Neutrophil (primary cell): ENCODE measurements around the gene PAK4.

Experiments
- H3K27ac ChIP-seq: fragments of 200-600 bp; sonication (generic); 2 replicates; pipeline ENCODE4 v1.5.1; 2016; ENCODE audit warnings: mild to moderate bottlenecking, moderate library complexity
- H3K27me3 ChIP-seq: fragments of 200-600 bp; sonication (generic); 2 replicates; pipeline ENCODE4 v1.6.0; 2016; ENCODE audit warnings: mild to moderate bottlenecking
- H3K36me3 ChIP-seq: fragments of 200-600 bp; sonication (generic); 2 replicates; pipeline ENCODE4 v1.5.1; 2017
- H3K4me1 ChIP-seq, 2 experiments: fragments of 200-600 bp in 1 of 2; sonication (generic) in 1 of 2; 1 replicate in 1 of 2; 2 replicates in 1 of 2; pipeline versions ENCODE4 v1.5.1 to v1.6.1; 2013 to 2016; ENCODE audit warnings: low read depth in 1 of 2, low read length in 1 of 2, mild to moderate bottlenecking in 1 of 2, moderate library complexity in 1 of 2; ENCODE audit not compliant: control insufficient read depth in 1 of 2, insufficient read depth in 1 of 2
- H3K4me3 ChIP-seq, 2 experiments: fragments of 200-600 bp in 1 of 2; sonication (generic) in 1 of 2; 1 replicate in 1 of 2; 2 replicates in 1 of 2; pipeline ENCODE4 v1.5.1; 2013 to 2016; ENCODE audit warnings: low read depth in 1 of 2, low read length in 1 of 2, mild to moderate bottlenecking in 1 of 2, moderate library complexity in 1 of 2
- H3K9me3 ChIP-seq: fragments of 200-600 bp; sonication (generic); 2 replicates; pipeline ENCODE4 v1.5.1; 2016
- TF ChIP-seq, protein P1 (sequence below): fragments of 200-600 bp; sonication (generic); IDR thresholded peaks from 2 replicates; pipeline ENCODE4 v1.5.1; 2016; ENCODE audit warnings: antibody characterized with exemption

Gene PAK4

GRCh38 chr19:39104186-39104596 is 21.4 kb upstream of the PAK4 start:
- H3K36me3 ChIP-seq, result no peaks in the 10 kb centered on the region
- no peaks in the 10 kb centered on the region for H3K4me1 ChIP-seq
- no peak overlapping the region for H3K27ac ChIP-seq
- H3K4me3 ChIP-seq, result no peak overlapping the region
- TF ChIP-seq, protein P1, sequence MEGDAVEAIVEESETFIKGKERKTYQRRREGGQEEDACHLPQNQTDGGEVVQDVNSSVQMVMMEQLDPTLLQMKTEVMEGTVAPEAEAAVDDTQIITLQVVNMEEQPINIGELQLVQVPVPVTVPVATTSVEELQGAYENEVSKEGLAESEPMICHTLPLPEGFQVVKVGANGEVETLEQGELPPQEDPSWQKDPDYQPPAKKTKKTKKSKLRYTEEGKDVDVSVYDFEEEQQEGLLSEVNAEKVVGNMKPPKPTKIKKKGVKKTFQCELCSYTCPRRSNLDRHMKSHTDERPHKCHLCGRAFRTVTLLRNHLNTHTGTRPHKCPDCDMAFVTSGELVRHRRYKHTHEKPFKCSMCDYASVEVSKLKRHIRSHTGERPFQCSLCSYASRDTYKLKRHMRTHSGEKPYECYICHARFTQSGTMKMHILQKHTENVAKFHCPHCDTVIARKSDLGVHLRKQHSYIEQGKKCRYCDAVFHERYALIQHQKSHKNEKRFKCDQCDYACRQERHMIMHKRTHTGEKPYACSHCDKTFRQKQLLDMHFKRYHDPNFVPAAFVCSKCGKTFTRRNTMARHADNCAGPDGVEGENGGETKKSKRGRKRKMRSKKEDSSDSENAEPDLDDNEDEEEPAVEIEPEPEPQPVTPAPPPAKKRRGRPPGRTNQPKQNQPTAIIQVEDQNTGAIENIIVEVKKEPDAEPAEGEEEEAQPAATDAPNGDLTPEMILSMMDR, result no peak
- H3K9me3 ChIP-seq, result no peaks in the 10 kb centered on the region
- H3K27me3 ChIP-seq, result peaks cover 37% of the 10 kb centered on the region

GRCh38 chr19:39106194-39106593 is 19.4 kb upstream of the PAK4 start:
- Histone ChIP-seq H3K4me3 (no peak overlapping the region), H3K36me3 (no peaks in the 10 kb centered on the region), H3K27me3 (peaks cover 28% of the 10 kb centered on the region), H3K27ac (no peak overlapping the region), H3K4me1 (no peaks in the 10 kb centered on the region), H3K9me3 (no peaks in the 10 kb centered on the region)
- TF ChIP-seq, protein P1, result no peak

- peaks cover 31% of the 10 kb centered on the region for H3K27me3 ChIP-seq
- no peaks in the 10 kb centered on the region for H3K36me3 ChIP-seq
- no peak overlapping the region for H3K4me3 ChIP-seq
- H3K27ac ChIP-seq, result no peak overlapping the region
- no peaks in the 10 kb centered on the region for H3K9me3 ChIP-seq
- H3K4me1 ChIP-seq, result no peaks in the 10 kb centered on the region
- TF ChIP-seq, protein P1, result no peak
Observed at GRCh38 chr19:39109641-39110040, 15.9 kb upstream of the PAK4 start.

GRCh38 chr19:39110263-39110967 is 15.2 kb upstream of the PAK4 start:
- TF ChIP-seq, protein P1, result peak; percentile 73
- Histone ChIP-seq H3K9me3 (no peaks in the 10 kb centered on the region), H3K27ac (no peak overlapping the region), H3K4me3 (no peak overlapping the region), H3K36me3 (no peaks in the 10 kb centered on the region), H3K4me1 (no peaks in the 10 kb centered on the region), H3K27me3 (peaks cover 27% of the 10 kb centered on the region)

DNA sequence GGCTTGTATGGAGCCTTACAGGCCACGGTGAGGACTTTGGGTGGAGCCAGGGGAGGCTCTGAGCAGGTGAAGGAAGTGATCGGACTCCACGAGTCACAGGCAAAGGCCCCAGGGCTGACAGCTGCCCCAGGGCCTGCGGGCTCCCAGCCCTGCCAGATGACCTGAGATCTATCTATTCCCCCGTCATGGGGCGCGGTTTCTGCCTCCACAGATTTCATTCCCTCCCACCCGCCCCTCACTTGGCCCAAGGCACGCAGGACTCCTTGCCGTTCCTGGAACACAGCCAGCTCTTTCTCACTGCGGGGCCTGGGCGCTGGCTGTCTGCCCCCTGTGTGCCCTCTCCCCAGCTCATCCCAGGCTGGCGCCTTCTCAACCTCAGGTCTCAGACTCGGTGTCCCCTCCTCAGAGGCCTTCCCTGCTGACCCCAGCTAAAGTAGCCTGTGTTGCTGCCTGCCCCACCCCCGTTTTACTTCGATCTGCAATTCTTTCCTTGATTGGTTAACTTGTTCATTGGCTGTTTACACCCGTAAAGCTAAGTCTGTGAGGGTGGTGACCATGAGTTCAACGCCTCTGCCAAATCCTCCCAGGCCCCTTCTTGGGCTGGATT is 13.9 kb upstream of the PAK4 start:
- H3K9me3 ChIP-seq, result no peaks in the 10 kb centered on the region
- H3K4me1 ChIP-seq, result no peaks in the 10 kb centered on the region
- H3K4me3 ChIP-seq, result no peak overlapping the region
- H3K36me3 ChIP-seq, result no peaks in the 10 kb centered on the region
- H3K27me3 ChIP-seq, result peaks cover 19% of the 10 kb centered on the region
- TF ChIP-seq, protein P1, result no peak
- H3K27ac ChIP-seq, result no peak overlapping the region
